HG03469 (cell line): ENCODE data around the gene FCGR3A.
"Not testable (repeated sequence)": the region's sequence is repeated elsewhere in the genome, so short reads cannot be mapped to it uniquely, and the experiment has no call there.

ENCODE experiments used
- ATAC-seq: cut with Tn5 transposase; IDR thresholded peaks from one replicate; pipeline ENCODE4 v1.9.1; 2021; ENCODE audit warnings: mild to moderate bottlenecking, moderate library complexity, moderate number of reproducible peaks; ENCODE audit not compliant: unreplicated experiment

FCGR3A gene

DNA sequence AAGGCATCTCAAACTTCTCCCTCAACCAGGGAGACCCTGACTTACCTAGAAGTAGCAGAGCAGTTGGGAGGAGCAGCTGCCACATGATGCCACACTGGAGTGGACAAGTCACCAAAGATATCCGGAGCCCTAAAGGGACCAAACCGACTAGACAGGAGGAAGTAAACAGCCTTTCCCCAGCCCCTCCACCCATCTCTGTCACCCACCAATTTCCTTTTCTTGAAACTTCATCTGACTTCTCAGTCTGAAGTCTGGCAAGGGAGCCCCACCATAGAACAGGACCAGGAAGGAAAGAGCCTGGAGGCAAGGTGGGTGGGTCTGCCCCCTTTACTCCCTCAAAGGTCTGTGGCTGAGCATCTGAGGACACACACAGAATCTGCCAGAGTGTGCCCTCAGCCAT lies at the start of gene FCGR3A:
Gene FCGR3A (minus strand): TSS at position 167 of the 400 bp plus-strand sequence. CDS start 82 bp downstream, at position 85.
- no peak for ATAC-seq

DNA sequence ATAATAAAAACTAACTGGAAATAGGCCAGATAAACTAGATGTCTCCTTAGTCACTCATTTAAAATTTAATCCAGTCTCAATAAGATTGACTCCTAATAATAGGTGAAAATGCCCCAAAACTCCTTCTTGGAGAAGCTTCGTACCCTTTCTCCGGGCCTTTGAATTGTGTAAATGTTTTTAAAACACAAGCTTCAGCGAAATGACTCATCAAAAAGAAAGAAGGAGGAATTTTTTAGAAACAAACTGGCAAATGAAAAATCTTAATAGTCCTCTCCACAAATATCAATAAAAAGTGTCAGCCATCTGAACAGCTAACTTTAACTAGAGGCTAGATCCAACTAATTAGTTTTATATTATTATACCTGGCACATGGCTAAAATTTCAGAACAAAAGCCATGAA lies 47.5 kb upstream of the FCGR3A start:
- ATAC-seq = not testable (repeated sequence)

DNA sequence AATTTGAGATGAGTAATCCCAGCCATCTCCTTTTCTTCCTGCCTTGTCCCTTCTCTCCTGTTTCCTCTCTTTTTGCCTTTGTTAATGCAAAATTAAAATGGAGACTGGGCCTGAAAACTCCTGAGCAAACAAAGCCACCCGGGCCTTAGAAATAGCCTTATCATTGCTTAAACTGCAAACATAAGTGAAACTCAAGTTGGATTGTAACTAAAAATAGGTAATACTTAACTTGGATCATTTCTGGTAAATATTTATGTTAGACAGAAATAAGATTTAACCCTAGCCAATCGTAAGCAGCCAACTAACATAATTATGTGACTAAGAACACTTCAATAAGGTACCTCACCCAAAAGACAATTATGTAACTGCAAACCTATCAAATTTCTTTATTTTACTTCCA lies 46.0 kb upstream of the FCGR3A start:
- not testable (repeated sequence) for ATAC-seq

DNA sequence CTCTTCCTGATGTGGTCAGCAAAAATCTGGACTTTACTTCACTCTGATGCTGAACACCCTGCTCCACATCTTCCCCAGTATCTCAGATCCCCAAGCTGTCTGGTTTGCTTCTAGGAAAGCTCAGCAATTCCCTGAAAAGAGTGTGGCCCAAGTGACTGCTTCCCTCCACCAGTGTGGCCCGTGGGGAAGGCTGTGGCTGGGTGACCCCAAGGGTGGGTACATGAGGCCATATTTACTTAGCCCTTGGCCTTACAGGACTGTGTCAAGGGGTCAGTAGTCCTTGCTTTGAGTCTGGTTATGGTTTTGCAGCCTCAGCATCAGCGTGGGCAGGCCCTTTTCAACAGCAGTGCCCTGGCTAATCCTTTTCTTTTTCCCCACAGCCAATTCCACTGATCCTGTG lies 45.6 kb upstream of the FCGR3A start:
- ATAC-seq = not testable (repeated sequence)

GRCh38 chr1:161594269-161594984 lies 44.8 kb upstream of the FCGR3A start:
- ATAC-seq = not testable (repeated sequence)

DNA sequence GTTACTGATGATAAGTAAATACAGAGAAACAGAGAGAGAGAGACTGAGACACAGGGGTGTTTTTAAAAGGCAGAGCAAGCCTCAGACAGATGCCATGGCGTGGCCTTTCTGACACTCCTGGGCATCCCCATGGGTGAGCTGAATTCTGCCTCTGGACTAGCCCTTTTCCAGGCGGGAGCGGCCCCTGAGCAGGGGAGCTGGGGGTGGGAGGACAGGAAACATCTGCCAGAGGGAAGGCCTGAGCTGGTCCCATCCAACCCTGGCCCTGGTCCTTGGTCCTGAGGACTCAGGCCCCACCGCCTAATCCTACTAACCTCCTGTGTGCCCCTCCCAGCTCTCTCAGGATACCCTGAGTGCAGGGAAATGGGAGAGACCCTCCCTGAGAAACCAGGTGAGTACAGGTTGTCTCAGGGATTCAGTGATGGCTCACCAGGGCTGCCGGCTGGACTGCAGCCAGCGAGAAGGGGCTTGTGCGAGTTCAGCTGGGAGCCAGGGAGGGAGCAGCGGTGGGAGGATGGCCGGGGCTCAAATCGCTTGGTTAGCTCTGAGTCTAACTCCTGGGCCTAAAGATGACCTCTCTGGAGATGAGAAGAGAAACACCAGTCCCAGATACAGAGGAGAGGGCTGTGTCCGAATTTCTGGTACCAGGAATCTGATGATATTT lies 43.6 kb upstream of the FCGR3A start:
- not testable (repeated sequence) for ATAC-seq

- ATAC-seq = not testable (repeated sequence)
These were observed 43.0 kb upstream of the FCGR3A start for GRCh38 chr1:161592586-161592985.

DNA sequence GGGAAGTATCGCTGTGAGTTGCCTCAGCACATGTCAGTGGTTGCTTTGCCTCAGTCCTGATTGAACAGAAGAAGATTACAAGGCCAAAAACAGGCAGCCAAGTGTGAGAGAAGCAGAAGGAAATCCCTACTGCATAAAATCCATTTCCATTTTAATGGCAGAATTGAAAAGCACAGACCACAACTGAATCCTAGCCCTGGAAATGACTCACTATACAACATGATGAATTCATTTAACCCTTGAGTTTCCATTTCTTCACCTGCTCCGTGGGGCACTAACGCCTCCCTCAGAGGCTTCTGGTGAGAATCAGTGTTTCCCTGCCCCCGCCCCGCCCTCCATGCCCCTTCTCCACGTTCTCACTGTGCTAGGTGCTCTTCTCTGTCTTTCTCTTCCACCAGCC lies 40.3 kb upstream of the FCGR3A start:
- not testable (repeated sequence) for ATAC-seq

DNA sequence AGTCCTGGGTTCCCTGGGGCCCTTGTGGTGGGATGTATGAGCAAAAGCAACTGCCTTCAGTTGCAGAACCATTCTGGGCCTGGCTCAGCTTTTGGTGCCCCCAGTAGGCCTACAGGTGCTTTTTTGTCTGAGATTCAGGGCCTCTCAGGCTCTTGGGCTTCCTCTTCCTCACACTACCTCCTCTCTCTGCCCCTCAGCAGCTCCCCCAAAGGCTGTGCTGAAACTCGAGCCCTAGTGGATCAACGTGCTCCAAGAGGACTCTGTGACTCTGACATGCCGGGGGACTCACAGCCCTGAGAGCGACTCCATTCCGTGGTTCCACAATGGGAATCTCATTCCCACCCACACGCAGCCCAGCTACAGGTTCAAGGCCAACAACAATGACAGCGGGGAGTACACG lies 39.7 kb upstream of the FCGR3A start:
- not testable (repeated sequence) for ATAC-seq

DNA sequence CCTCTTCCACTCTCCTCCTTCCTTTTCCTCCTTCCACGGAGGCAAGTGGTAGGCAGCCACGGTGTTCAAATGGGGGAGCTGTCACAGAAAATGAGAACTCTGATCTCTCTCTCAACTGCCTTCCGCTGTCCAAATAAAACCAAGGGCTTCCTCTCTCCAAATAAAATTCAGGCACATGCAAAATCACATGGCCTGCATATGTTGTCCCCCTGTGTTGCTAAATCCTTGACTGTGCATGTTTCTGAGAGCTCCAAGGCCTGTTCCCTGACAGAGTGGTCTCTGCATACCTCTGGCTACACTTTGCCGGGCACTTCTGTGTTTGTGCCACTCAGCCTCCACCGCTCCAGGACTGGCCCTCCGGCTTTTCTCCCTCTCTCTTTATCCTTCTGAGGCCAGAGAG lies 39.0 kb upstream of the FCGR3A start:
- ATAC-seq = not testable (repeated sequence)

- not testable (repeated sequence) for ATAC-seq
These were observed 33.3 kb upstream of the FCGR3A start for GRCh38 chr1:161582882-161583281.

DNA sequence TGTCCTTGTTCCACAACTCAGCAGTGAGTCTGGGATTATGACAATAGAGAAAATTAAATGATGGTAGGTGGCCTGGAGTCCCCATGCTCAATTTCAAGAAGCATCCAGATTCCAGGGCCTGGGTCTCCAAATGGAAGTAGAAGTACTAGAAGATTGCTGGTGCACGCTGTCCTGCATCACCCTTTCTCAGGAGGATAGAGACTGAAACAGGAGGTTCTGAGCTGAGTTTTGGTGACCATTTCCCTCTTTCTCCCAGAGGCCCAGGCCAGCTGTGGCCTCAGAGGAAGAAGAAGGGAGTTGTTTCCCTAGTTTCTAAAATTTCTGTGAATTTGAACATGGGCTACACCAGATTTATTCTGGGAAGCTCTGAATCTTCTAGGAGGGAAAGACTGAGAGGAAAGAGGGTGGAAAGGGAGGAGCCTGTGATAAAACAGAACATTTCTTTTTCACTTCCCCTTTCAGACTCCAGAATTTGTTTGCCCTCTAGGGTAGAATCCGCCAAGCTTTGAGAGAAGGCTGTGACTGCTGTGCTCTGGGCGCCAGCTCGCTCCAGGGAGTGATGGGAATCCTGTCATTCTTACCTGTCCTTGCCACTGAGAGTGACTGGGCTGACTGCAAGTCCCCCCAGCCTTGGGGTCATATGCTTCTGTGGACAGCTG lies 31.4 kb upstream of the FCGR3A start:
- peak; percentile 51 for ATAC-seq

GRCh38 chr1:161579856-161580507 lies 30.4 kb upstream of the FCGR3A start:
- not testable (repeated sequence) for ATAC-seq

DNA sequence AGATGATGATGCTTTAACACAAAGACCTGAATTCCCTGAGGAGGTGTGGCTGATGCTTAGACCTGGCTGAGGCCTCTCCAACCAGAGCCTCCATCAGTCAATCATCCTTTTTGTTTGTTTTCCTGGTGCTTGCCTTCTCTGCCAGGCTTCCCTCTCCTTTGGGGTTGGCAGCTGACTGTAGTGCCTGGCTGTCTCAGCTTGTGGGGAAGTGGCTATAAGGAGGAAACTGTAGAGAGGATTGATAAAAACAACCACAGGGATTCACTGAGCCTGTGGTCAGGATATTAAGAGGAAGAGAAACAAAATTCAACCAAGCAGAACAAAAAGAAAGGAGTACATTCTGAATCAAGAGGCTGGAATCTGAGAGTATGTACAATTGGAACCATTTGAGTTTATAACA lies 27.1 kb upstream of the FCGR3A start:
- not testable (repeated sequence) for ATAC-seq

GRCh38 chr1:161571703-161572102 lies 22.1 kb upstream of the FCGR3A start:
- not testable (repeated sequence) for ATAC-seq

GRCh38 chr1:161566602-161566960 lies 17.0 kb upstream of the FCGR3A start:
- not testable (repeated sequence) for ATAC-seq

- ATAC-seq = not testable (repeated sequence)
These were observed 13.9 kb upstream of the FCGR3A start for GRCh38 chr1:161563522-161563921.

DNA sequence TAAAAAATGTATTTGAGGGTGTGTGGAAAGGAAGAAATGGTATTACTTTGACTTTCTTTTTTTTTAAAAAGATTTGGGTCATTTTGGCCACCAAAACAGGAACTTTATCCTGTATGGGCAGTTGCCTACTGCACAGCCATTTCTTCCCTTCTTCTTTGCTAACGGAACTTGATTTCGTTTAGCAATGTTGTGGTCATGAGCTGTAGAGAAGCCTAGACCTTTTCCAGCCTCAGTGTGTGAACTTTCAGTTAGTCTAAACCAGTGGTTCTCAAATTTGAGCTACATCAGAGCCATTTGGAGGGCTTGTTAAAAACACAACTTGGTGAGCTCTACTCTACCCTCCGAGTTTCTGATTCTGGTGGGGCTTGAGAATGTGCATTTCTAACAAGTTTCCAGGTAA lies 12.8 kb upstream of the FCGR3A start:
- ATAC-seq = not testable (repeated sequence)

DNA sequence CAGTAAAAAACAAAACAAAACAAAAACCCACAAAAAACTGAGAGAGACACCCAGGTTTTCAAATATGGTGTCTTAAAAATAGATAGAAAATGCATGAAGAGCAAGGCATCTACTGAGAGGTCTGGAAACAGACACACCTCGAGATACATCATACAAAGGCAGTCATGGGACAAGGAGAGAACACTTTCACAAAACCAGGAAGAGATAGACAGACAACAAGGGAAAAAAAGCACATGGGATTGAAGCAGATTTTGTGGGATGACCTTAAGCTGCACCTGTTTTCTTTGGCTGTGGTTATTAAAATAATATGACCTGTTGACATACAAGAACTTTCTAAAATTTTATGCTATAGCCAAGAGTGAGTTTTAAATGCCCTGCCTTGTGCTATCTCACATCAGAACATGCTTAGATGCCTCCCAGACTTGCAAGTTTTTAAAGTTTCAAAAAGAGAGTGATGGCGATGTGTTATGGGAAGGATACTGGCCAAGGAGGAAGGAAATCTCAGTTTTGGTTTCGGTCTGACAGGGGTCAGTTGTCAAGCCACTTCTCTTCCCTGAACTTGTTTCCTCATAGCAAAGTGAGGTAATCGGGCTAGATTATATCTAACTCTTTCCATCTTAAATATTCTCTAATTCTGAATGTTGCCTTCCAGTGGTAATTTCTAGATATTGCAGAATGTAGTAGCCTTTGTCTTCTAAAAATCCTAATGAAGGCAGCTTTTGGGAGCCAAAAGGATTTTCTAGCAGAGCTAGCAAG lies 11.5 kb upstream of the FCGR3A start:
- ATAC-seq = not testable (repeated sequence)
